Nephron progenitor cell (in vitro differentiated cells): ENCODE data around the gene NRROS.

Experiments
- DNase-seq: peaks from one replicate; pipeline ENCODE4 v3.0.0; 2021
- H3K27ac Mint-ChIP-seq: 2 replicates; pipeline ENCODE4 v1.8.0; 2021; ENCODE audit warnings: mild to moderate bottlenecking, moderate library complexity, mixed read lengths
- H3K27me3 Mint-ChIP-seq: 2 replicates; pipeline ENCODE4 v1.8.0; 2021; ENCODE audit warnings: mild to moderate bottlenecking, low read depth, mixed read lengths; ENCODE audit not compliant: poor library complexity
- H3K36me3 Mint-ChIP-seq: 2 replicates; pipeline ENCODE4 v1.8.0; 2021; ENCODE audit warnings: low read depth, mixed read lengths
- H3K4me1 Mint-ChIP-seq: 2 replicates; pipeline ENCODE4 v1.8.0; 2021; ENCODE audit warnings: mixed read lengths
- H3K4me3 Mint-ChIP-seq: 2 replicates; pipeline ENCODE4 v1.8.0; 2021; ENCODE audit warnings: mild to moderate bottlenecking, moderate library complexity, mixed read lengths
- H3K9me3 Mint-ChIP-seq: 2 replicates; pipeline ENCODE4 v1.8.0; 2021; ENCODE audit warnings: mild to moderate bottlenecking, moderate library complexity, mixed read lengths
- CTCF ChIP-seq: fragments of 200-600 bp; sonication (generic); IDR thresholded peaks from 2 replicates; pipeline ENCODE4 v1.5.0; 2021; ENCODE audit warnings: antibody characterized with exemption

NRROS gene

GRCh38 chr3:196706327-196706726 lies 66.8 kb downstream of the NRROS start:
- Mint-ChIP-seq H3K27ac (no peak overlapping the region), H3K4me1 (peaks cover 2% of the 10 kb centered on the region), H3K36me3 (no peaks in the 10 kb centered on the region), H3K9me3 (no peaks in the 10 kb centered on the region), H3K4me3 (no peak overlapping the region), H3K27me3 (peaks cover 10% of the 10 kb centered on the region)
- no peak for DNase-seq
- no peak for TF ChIP-seq CTCF

DNA sequence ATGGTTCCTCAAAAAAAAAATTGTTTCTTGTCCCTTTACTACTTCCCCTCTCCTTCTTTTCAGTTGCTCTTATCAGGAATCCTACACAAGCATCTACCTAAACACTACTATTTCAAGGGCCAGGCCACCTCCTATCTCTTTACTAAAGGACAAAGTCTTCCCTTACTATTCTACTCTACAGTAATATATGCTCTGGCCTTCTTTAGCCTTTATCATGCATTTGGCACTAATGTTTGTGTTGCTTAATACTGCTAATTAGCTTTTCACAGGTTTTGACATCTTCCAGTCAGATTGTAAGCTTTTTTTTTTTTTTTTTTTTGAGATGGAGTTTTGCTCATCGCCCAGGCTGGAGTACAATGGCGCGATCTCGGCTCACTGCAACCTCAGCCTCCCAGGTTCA lies 67.2 kb downstream of the NRROS start:
- H3K4me1 Mint-ChIP-seq = peaks cover 6% of the 10 kb centered on the region
- H3K9me3 Mint-ChIP-seq = no peaks in the 10 kb centered on the region
- H3K4me3 Mint-ChIP-seq = no peak overlapping the region

GRCh38 chr3:196707566-196707965 lies 68.1 kb downstream of the NRROS start:
- no peak for TF ChIP-seq CTCF
- DNase-seq = no peak
- no peak overlapping the region for H3K27ac Mint-ChIP-seq
- peaks cover 10% of the 10 kb centered on the region for H3K27me3 Mint-ChIP-seq
- H3K9me3 Mint-ChIP-seq = no peaks in the 10 kb centered on the region
- H3K4me3 Mint-ChIP-seq = no peak overlapping the region
- H3K4me1 Mint-ChIP-seq = peaks cover 8% of the 10 kb centered on the region
- H3K36me3 Mint-ChIP-seq = no peaks in the 10 kb centered on the region

More for the DNA sequence above, 67.2 kb downstream of the NRROS start:
- Mint-ChIP-seq H3K27me3 (peaks cover 10% of the 10 kb centered on the region), H3K36me3 (no peaks in the 10 kb centered on the region), H3K27ac (no peak overlapping the region)
- DNase-seq = no peak
- TF ChIP-seq CTCF = no peak

DNA sequence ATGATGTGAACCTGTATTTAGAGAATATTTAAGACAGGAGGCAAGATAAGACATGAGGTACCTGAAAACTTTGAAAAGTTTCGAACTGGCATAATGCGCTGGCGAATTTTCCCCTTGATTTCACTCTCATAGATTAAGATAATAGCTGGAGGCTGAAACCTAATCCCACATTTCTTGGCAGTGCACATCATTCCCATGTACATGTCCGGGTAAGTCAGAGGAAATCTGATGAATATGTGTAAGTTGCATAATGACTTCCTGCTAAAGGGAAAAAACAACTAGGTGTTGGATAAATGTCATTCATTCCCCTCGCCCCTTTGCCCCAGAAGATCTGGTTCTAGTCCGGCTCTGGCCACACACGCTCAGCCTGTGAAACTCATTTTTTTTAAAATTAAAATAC lies 69.0 kb downstream of the NRROS start:
- no peak overlapping the region for H3K27ac Mint-ChIP-seq
- no peak for TF ChIP-seq CTCF
- peaks cover 10% of the 10 kb centered on the region for H3K27me3 Mint-ChIP-seq
- no peaks in the 10 kb centered on the region for H3K9me3 Mint-ChIP-seq
- H3K36me3 Mint-ChIP-seq = peaks cover 3% of the 10 kb centered on the region
- no peak for DNase-seq
- H3K4me3 Mint-ChIP-seq = no peak overlapping the region
- peaks cover 17% of the 10 kb centered on the region for H3K4me1 Mint-ChIP-seq
